ENCODE data around the gene RTN4R.

GRCh38 chr22:20251981-20252380 lies 16.1 kb downstream of the RTN4R start:
- TF ChIP-seq CTCF (IDR thresholded peaks at IDR 0.05) (no peak), POLR2A (IDR thresholded peaks at IDR 0.05) (no peak)
